T-helper 2 cell (primary cell): ENCODE data around the gene ADCY4.

ENCODE experiments used
- DNase-seq, 5 experiments: peaks; one replicate each; pipeline versions ENCODE4 v3.0.0 to v3.0.0-alpha.2; 2012 to 2022

The ADCY4 gene

GRCh38 chr14:24315243-24315806 is 19.5 kb downstream of the ADCY4 start:
- no peak for DNase-seq

GRCh38 chr14:24314377-24315193 is 20.3 kb downstream of the ADCY4 start:
- no peak for DNase-seq

- no peak for DNase-seq
Measured at GRCh38 chr14:24313913-24314312, 21.0 kb downstream of the ADCY4 start.

GRCh38 chr14:24312736-24313507 is 21.9 kb downstream of the ADCY4 start:
- peak in 2 of 5 experiments; percentile 68 to 79 for DNase-seq

- peak in 1 of 5 experiments; percentile 52 for DNase-seq
Measured at GRCh38 chr14:24311837-24312615, 22.8 kb downstream of the ADCY4 start.

- peak; percentile 38 to 87 (median 59) for DNase-seq
Measured at GRCh38 chr14:24310646-24311604, 23.9 kb downstream of the ADCY4 start, which contains the start of gene LTB4R. TSS of gene LTB4R (plus strand) at chr14:24311502. CDS start at chr14:24315652, 4,150 bp downstream.

GRCh38 chr14:24310265-24310645 is 24.6 kb downstream of the ADCY4 start:
- no peak for DNase-seq

GRCh38 chr14:24309538-24310264 is 25.2 kb downstream of the ADCY4 start, which contains the start of gene LTB4R2:
TSS of gene LTB4R2 (plus strand) at chr14:24310140. CDS start at chr14:24310665, 525 bp downstream.
- DNase-seq, result no peak

GRCh38 chr14:24308342-24309124 is 26.3 kb downstream of the ADCY4 start:
- no peak for DNase-seq

GRCh38 chr14:24307575-24308341 is 27.1 kb downstream of the ADCY4 start, which contains the start of gene CIDEB:
TSS of gene CIDEB (minus strand) at chr14:24307977. CDS start at chr14:24307858, 119 bp downstream.
- peak in 4 of 5 experiments; percentile 37 to 65 (median 40) for DNase-seq

- no peak for DNase-seq
Measured at GRCh38 chr14:24307156-24307574, 27.7 kb downstream of the ADCY4 start.

- DNase-seq, result no peak
Measured at GRCh38 chr14:24304019-24304387, 30.9 kb downstream of the ADCY4 start.

- DNase-seq, result no peak
Measured at GRCh38 chr14:24300326-24300980, 34.4 kb downstream of the ADCY4 start.

GRCh38 chr14:24299255-24300191 is 35.3 kb downstream of the ADCY4 start, which contains the start of the genes DHRS1 and NOP9:
TSS of gene DHRS1 (minus strand) at chr14:24299780. CDS start at chr14:24299106, 674 bp downstream.
TSS of gene NOP9 (plus strand) at chr14:24299850. CDS start at chr14:24299955, 105 bp downstream.
- peak; percentile 82 to 90 (median 86) for DNase-seq

- DNase-seq, result peak in 1 of 5 experiments; percentile 30
Measured at GRCh38 chr14:24298892-24299254, 36.0 kb downstream of the ADCY4 start.

GRCh38 chr14:24297190-24297964 is 37.5 kb downstream of the ADCY4 start:
- DNase-seq, result peak in 1 of 5 experiments; percentile 45
